ENCODE results near the gene TMF1.

The TMF1 gene

GRCh38 chr3:69005071-69005790 is 46.9 kb downstream of the TMF1 start:
- Histone ChIP-seq H3K9ac (ENCODE audit: insufficient read length) (no peak overlapping the region), H3K9me3 (ENCODE audit: low read depth, low read length) (no peaks in the 10 kb centered on the region), H3K27ac (no peak overlapping the region), H3K4me3 (no peak overlapping the region), H3K36me3 (ENCODE audit: insufficient read depth, low read length) (no peaks in the 10 kb centered on the region)
- TF ChIP-seq FOXP2 (optimal IDR thresholded peaks at IDR 0.05; ENCODE audit: control extremely low read depth, extremely low read length, insufficient read depth) (no peak), EZH2 (IDR thresholded peaks at IDR 0.05) (no peak), POLR2AphosphoS5 (IDR thresholded peaks at IDR 0.05; ENCODE audit: borderline replicate concordance, low read depth, low read length) (no peak)
- DNase-seq (ENCODE audit: low read depth, low spot score), result no peak

DNA sequence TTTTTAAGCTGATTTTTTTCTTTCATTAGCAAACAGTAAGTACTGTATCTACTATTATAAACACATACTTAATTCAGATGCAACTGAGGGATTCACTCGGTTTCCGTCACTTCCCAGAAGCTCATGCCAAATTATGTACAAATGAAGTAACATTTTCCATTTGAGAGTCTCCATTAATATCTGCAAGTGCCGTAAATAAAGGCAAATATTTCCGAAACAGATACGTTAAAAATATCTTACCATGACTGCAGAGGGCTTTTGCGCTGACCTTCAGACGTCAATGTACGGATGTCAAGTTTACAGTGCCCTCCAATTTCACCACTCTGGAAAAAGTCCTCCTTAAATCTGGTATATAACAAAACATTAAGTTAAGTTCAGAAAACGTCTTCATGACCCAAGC is 48.0 kb downstream of the TMF1 start:
- Histone ChIP-seq H3K9me3 (ENCODE audit: low read depth, low read length) (no peaks in the 10 kb centered on the region), H3K27ac (no peak overlapping the region), H3K9ac (ENCODE audit: insufficient read length) (no peak overlapping the region), H3K36me3 (ENCODE audit: insufficient read depth, low read length) (no peaks in the 10 kb centered on the region), H3K4me3 (no peak overlapping the region)
- no peak for DNase-seq (ENCODE audit: low read depth, low spot score)
- TF ChIP-seq FOXP2 (optimal IDR thresholded peaks at IDR 0.05; ENCODE audit: control extremely low read depth, extremely low read length, insufficient read depth) (no peak), EZH2 (IDR thresholded peaks at IDR 0.05) (no peak), POLR2AphosphoS5 (IDR thresholded peaks at IDR 0.05; ENCODE audit: borderline replicate concordance, low read depth, low read length) (no peak)

DNA sequence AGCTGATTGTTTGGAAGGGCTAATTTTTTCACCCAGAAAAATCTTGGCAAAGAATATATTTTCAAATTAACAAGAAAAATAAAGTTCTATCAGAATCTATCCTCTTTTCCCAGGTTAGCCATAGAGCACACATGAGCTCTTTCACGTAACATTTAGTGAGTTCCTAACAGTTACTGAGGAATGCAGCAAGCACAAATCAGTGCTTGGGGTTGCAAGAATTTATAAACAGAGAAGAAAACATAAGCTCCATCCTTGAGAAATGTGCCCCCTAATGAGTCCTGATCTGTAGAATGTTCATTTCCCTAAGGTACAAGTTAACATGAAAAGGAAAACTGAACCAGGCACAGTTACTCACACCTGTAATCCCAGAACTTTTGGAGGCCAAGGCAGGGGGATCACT is 52.5 kb downstream of the TMF1 start:
- H3K9me3 ChIP-seq (ENCODE audit: low read depth, low read length), result no peaks in the 10 kb centered on the region
- H3K27ac ChIP-seq, result no peak overlapping the region

DNA sequence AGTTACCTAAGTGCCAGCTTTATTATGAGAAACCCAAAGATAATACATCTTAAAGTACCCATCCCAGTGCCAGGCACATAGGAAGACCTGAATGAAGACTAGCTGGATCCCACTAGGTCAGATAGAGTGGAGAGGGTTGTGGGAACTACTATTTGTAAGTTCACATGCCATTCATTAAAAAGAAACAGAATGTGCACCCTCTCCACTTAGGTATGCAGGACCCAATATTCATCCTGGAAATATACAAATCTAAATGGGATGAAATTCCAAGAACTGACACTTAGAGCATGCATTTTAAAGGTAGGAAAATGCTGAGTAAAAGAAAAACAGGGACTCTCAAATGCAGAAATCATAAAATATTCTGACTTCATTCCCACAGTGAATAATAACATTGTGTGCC is 53.0 kb downstream of the TMF1 start:
- H3K4me3 ChIP-seq, result no peak overlapping the region
- H3K9ac ChIP-seq (ENCODE audit: insufficient read length), result no peak overlapping the region
- no peaks in the 10 kb centered on the region for H3K36me3 ChIP-seq (ENCODE audit: insufficient read depth, low read length)
- no peak for TF ChIP-seq FOXP2 (optimal IDR thresholded peaks at IDR 0.05; ENCODE audit: control extremely low read depth, extremely low read length, insufficient read depth)
- TF ChIP-seq POLR2AphosphoS5 (IDR thresholded peaks at IDR 0.05; ENCODE audit: borderline replicate concordance, low read depth, low read length), result no peak
- no peak for TF ChIP-seq EZH2 (IDR thresholded peaks at IDR 0.05)
- H3K27ac ChIP-seq, result no peak overlapping the region
- H3K9me3 ChIP-seq (ENCODE audit: low read depth, low read length), result no peaks in the 10 kb centered on the region
- DNase-seq (ENCODE audit: low read depth, low spot score), result no peak

More for the DNA sequence above, 52.5 kb downstream of the TMF1 start:
- H3K4me3 ChIP-seq, result no peak overlapping the region
- H3K9ac ChIP-seq (ENCODE audit: insufficient read length), result no peak overlapping the region
- H3K36me3 ChIP-seq (ENCODE audit: insufficient read depth, low read length), result no peaks in the 10 kb centered on the region
- no peak for TF ChIP-seq POLR2AphosphoS5 (IDR thresholded peaks at IDR 0.05; ENCODE audit: borderline replicate concordance, low read depth, low read length)
- TF ChIP-seq EZH2 (IDR thresholded peaks at IDR 0.05), result no peak
- TF ChIP-seq FOXP2 (optimal IDR thresholded peaks at IDR 0.05; ENCODE audit: control extremely low read depth, extremely low read length, insufficient read depth), result no peak
- DNase-seq (ENCODE audit: low read depth, low spot score), result no peak

DNA sequence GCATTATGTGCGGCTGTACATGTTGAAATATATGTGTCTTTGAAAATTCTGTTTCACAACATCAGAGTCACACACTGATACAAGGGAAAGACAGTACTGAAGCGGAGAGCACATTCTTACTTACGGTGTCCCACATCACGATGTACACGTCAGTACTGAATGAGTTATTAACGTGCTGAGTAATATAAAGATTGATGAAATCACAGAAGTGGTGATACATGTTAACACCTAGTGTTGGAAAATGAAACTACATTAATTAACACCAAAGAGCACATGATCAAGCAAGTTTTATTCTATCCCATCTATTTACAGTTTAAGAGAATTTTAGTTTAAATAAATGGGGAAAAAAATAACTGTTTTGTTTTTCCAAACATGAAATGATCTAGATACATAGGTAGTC is 54.2 kb downstream of the TMF1 start:
- Histone ChIP-seq H3K4me3 (no peak overlapping the region), H3K9ac (ENCODE audit: insufficient read length) (no peak overlapping the region), H3K9me3 (ENCODE audit: low read depth, low read length) (no peaks in the 10 kb centered on the region), H3K36me3 (ENCODE audit: insufficient read depth, low read length) (no peaks in the 10 kb centered on the region), H3K27ac (no peak overlapping the region)
- no peak for DNase-seq (ENCODE audit: low read depth, low spot score)
- no peak for TF ChIP-seq POLR2AphosphoS5 (IDR thresholded peaks at IDR 0.05; ENCODE audit: borderline replicate concordance, low read depth, low read length)
- TF ChIP-seq FOXP2 (optimal IDR thresholded peaks at IDR 0.05; ENCODE audit: control extremely low read depth, extremely low read length, insufficient read depth), result no peak
- TF ChIP-seq EZH2 (IDR thresholded peaks at IDR 0.05), result no peak

GRCh38 chr3:68996356-68996995 is 55.7 kb downstream of the TMF1 start:
- no peak for DNase-seq (ENCODE audit: low read depth, low spot score)
- H3K4me3 ChIP-seq, result no peak overlapping the region
- no peaks in the 10 kb centered on the region for H3K9me3 ChIP-seq (ENCODE audit: low read depth, low read length)
- H3K9ac ChIP-seq (ENCODE audit: insufficient read length), result no peak overlapping the region
- H3K36me3 ChIP-seq (ENCODE audit: insufficient read depth, low read length), result no peaks in the 10 kb centered on the region
- TF ChIP-seq FOXP2 (optimal IDR thresholded peaks at IDR 0.05; ENCODE audit: control extremely low read depth, extremely low read length, insufficient read depth) (no peak), EZH2 (IDR thresholded peaks at IDR 0.05) (no peak), POLR2AphosphoS5 (IDR thresholded peaks at IDR 0.05; ENCODE audit: borderline replicate concordance, low read depth, low read length) (no peak)
- H3K27ac ChIP-seq, result no peak overlapping the region

GRCh38 chr3:68988740-68989139 is 63.4 kb downstream of the TMF1 start:
- Histone ChIP-seq H3K36me3 (ENCODE audit: insufficient read depth, low read length) (no peaks in the 10 kb centered on the region), H3K4me3 (no peak overlapping the region), H3K9me3 (ENCODE audit: low read depth, low read length) (no peaks in the 10 kb centered on the region), H3K27ac (no peak overlapping the region), H3K9ac (ENCODE audit: insufficient read length) (no peak overlapping the region)
- no peak for TF ChIP-seq EZH2 (IDR thresholded peaks at IDR 0.05)
- TF ChIP-seq FOXP2 (optimal IDR thresholded peaks at IDR 0.05; ENCODE audit: control extremely low read depth, extremely low read length, insufficient read depth), result no peak
- TF ChIP-seq POLR2AphosphoS5 (IDR thresholded peaks at IDR 0.05; ENCODE audit: borderline replicate concordance, low read depth, low read length), result no peak
- no peak for DNase-seq (ENCODE audit: low read depth, low spot score)

DNA sequence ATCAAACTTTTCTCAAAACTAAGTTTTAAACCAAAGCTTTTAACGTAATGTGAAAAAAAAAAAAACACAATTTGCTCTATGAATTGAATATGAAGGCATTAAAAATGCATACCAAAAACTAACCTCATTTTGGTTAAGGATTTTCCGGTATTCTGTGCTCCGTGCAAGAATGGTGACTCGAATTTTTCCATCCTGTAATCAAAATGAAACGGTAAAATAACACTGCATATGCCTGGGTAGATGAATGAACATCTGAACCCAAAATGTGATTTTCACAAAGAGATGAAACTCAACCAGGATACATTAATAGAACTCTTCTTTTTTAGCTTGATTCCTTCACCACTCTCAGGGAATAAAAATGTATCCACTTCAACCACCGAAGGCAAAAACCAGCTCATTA is 64.8 kb downstream of the TMF1 start:
- H3K9ac ChIP-seq (ENCODE audit: insufficient read length), result no peak overlapping the region
- H3K36me3 ChIP-seq (ENCODE audit: insufficient read depth, low read length), result no peaks in the 10 kb centered on the region
- TF ChIP-seq EZH2 (IDR thresholded peaks at IDR 0.05), result no peak
- TF ChIP-seq POLR2AphosphoS5 (IDR thresholded peaks at IDR 0.05; ENCODE audit: borderline replicate concordance, low read depth, low read length), result no peak
- TF ChIP-seq FOXP2 (optimal IDR thresholded peaks at IDR 0.05; ENCODE audit: control extremely low read depth, extremely low read length, insufficient read depth), result no peak
- H3K9me3 ChIP-seq (ENCODE audit: low read depth, low read length), result no peaks in the 10 kb centered on the region
- no peak for DNase-seq (ENCODE audit: low read depth, low spot score)
- H3K27ac ChIP-seq, result no peak overlapping the region
- H3K4me3 ChIP-seq, result no peak overlapping the region

Data from SK-N-MC (cell line).